ACC112 (cell line): ENCODE data around the gene EMP3.
"Not testable (repeated sequence)": the region's sequence is repeated elsewhere in the genome, so short reads cannot be mapped to it uniquely, and the experiment has no call there.

Experiments
- H2AFZ ChIP-seq: fragments of 200-600 bp; sonication (generic); one replicate; pipeline ENCODE4 v1.6.0; 2017; ENCODE audit warnings: antibody characterized with exemption, low read length; ENCODE audit not compliant: unreplicated experiment
- H3K27ac ChIP-seq: fragments of 200-600 bp; sonication (generic); 2 replicates; pipeline ENCODE4 v1.5.1; 2014; ENCODE audit warnings: low read depth, mild to moderate bottlenecking, antibody characterized with exemption, low read length, moderate library complexity
- H3K27me3 ChIP-seq: fragments of 200-600 bp; sonication (generic); 2 replicates; pipeline ENCODE4 v1.6.1; 2014; ENCODE audit warnings: mild to moderate bottlenecking, antibody characterized with exemption, low read length, moderate library complexity, mixed read lengths; ENCODE audit not compliant: insufficient read depth
- H3K36me3 ChIP-seq: fragments of 200-600 bp; sonication (generic); 2 replicates; pipeline ENCODE4 v1.6.1; 2016; ENCODE audit warnings: mild to moderate bottlenecking, antibody characterized with exemption, low read length, moderate library complexity, mixed read lengths; ENCODE audit not compliant: insufficient read depth
- H3K4me1 ChIP-seq: fragments of 200-600 bp; sonication (generic); one replicate; pipeline ENCODE4 v1.6.1; 2016; ENCODE audit warnings: low read length, mixed read lengths; ENCODE audit not compliant: insufficient read depth, unreplicated experiment, control insufficient read depth
- H3K4me3 ChIP-seq: fragments of 200-600 bp; sonication (generic); 2 replicates; pipeline ENCODE4 v1.5.1; 2014; ENCODE audit warnings: mild to moderate bottlenecking, low read depth, low read length
- H3K79me2 ChIP-seq: fragments of 200-600 bp; sonication (generic); one replicate; pipeline ENCODE4 v1.6.0; 2016; ENCODE audit warnings: low read length; ENCODE audit not compliant: control insufficient read depth, unreplicated experiment, insufficient read depth

EMP3 gene

GRCh38 chr19:48315712-48316111, 9.6 kb upstream of the EMP3 start:
- Histone ChIP-seq H2AFZ (no peak overlapping the region), H3K4me3 (no peak overlapping the region), H3K27ac (no peak overlapping the region), H3K36me3 (no peaks in the 10 kb centered on the region), H3K4me1 (peaks cover 3% of the 10 kb centered on the region), H3K27me3 (no peaks in the 10 kb centered on the region), H3K79me2 (no peaks in the 10 kb centered on the region)

DNA sequence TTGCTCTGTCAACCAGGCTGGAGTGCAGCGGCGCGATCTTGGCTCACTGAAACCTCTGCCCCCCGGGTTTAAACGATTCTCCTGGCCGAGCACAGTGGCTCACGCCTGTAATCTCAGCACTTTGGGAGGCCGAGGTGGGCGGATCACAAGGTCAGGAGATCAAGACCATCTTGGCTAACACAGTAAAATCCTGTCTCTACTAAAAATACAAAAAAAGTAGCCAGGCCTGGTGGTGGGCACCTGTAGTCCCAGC, 7.7 kb upstream of the EMP3 start:
- not testable (repeated sequence) for H3K4me3 ChIP-seq, H3K36me3 ChIP-seq, H3K27ac ChIP-seq, H3K79me2 ChIP-seq, H3K4me1 ChIP-seq, H2AFZ ChIP-seq, H3K27me3 ChIP-seq

GRCh38 chr19:48318286-48318987, 6.9 kb upstream of the EMP3 start:
- Histone ChIP-seq H3K4me1 (peaks cover 13% of the 10 kb centered on the region), H3K79me2 (no peaks in the 10 kb centered on the region), H3K4me3 (no peak overlapping the region), H3K27me3 (no peaks in the 10 kb centered on the region), H2AFZ (no peak overlapping the region), H3K36me3 (no peaks in the 10 kb centered on the region), H3K27ac (no peak overlapping the region)

DNA sequence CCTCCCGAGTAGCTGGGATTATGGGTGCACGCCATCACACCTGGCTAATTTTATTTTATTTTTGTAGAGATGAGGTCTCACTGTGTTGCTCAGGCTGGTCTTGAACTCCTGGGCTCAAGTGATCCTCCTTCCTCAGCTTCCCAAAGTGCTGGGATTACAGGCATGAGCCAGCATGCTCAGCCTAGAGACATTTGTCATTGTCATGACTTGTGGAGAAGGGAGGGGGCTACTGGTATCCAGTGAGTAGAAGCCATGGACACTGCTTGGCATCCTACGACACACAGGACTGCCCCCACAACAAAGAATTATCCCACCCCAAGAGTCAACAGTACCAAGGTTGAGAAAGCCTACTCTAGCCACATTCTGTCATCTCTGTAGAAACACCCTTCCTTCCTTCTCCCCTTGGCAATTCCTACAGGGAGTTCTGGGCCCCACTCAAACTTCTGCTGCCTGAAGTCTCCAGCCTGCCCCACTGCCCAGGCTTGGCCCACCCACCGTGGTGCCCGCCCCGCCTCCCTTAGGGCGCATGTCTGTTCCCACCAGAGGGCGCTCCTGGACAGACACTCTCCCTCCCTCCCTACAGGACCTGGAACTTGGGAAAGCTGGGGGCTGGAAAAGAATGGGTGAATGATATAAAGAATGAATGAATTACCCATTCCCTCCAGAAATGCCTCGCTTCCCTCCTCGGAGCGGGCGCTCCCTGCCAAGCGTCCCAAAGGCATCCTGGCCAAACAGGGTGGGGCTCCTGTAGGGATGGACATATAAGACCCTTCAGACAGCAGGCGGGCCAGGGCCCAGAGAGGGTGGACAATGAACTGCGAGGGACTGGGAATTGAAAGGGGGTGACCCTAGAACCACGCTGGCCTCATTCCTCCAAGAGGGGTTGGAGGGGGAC, 5.5 kb upstream of the EMP3 start:
- Histone ChIP-seq H3K27ac (no peak overlapping the region), H2AFZ (peak overlapping the region; percentile 42), H3K4me3 (no peak overlapping the region), H3K79me2 (no peaks in the 10 kb centered on the region), H3K4me1 (peaks cover 19% of the 10 kb centered on the region), H3K36me3 (no peaks in the 10 kb centered on the region), H3K27me3 (no peaks in the 10 kb centered on the region)

GRCh38 chr19:48321372-48321621, 4.1 kb upstream of the EMP3 start:
- H3K27ac ChIP-seq, result peak overlapping the region; percentile 91
- H2AFZ ChIP-seq, result peak overlapping the region; percentile 50
- peaks cover 21% of the 10 kb centered on the region for H3K4me1 ChIP-seq

GRCh38 chr19:48321622-48322591, 3.4 kb upstream of the EMP3 start:
- Histone ChIP-seq H3K4me1 (peaks cover 21% of the 10 kb centered on the region), H2AFZ (peak overlapping the region; percentile 50), H3K36me3 (no peaks in the 10 kb centered on the region), H3K27me3 (no peaks in the 10 kb centered on the region), H3K27ac (peak overlapping the region; percentile 98), H3K4me3 (peak overlapping the region; percentile 91), H3K79me2 (peaks cover 14% of the 10 kb centered on the region)

More at GRCh38 chr19:48321372-48321621, 4.1 kb upstream of the EMP3 start:
- Histone ChIP-seq H3K36me3 (no peaks in the 10 kb centered on the region), H3K4me3 (peak overlapping the region; percentile 91), H3K27me3 (no peaks in the 10 kb centered on the region), H3K79me2 (peaks cover 9% of the 10 kb centered on the region)

DNA sequence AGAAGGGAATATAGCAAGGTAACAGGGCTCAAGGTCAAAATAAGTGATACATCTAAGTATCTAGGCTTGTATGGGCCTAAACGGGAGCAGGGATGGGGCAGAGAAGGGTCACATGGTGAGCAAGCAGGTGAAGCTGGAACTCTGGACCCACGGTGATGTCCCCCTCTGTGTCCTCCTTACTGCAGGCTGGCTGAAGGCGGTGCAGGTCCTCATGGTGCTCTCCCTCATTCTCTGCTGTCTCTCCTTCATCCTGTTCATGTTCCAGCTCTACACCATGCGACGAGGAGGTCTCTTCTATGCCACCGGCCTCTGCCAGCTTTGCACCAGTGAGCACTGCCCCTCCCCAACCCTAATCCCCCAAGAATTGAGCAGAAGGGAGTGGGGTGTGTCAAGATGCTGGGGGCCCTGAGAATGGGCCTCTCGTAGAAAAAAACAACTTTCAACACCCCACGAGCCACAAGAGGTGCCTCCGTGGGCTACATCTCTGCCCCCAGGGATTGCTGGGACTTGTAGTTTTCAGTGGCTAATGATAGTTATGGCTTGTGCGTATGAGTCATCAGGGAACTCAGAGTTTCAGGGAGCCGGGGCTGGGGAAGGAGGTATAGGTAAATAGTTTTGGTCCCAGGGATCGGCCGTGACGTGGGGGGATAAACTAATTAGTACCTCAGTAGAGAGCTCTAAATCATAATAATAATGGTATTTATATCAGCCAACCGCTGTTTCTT, 4.0 kb downstream of the EMP3 start:
- Histone ChIP-seq H3K27me3 (no peaks in the 10 kb centered on the region), H3K79me2 (peaks cover 36% of the 10 kb centered on the region), H2AFZ (no peak overlapping the region), H3K36me3 (peaks cover 14% of the 10 kb centered on the region; the same call in 1 of the 2 replicates), H3K4me1 (peaks cover 6% of the 10 kb centered on the region), H3K4me3 (no peak overlapping the region), H3K27ac (no peak overlapping the region)

GRCh38 chr19:48330012-48330681, 4.8 kb downstream of the EMP3 start:
- Histone ChIP-seq H3K27me3 (no peaks in the 10 kb centered on the region), H3K36me3 (peaks cover 14% of the 10 kb centered on the region; the same call in 1 of the 2 replicates), H2AFZ (no peak overlapping the region), H3K27ac (no peak overlapping the region), H3K79me2 (peaks cover 36% of the 10 kb centered on the region), H3K4me1 (no peaks in the 10 kb centered on the region), H3K4me3 (no peak overlapping the region)

DNA sequence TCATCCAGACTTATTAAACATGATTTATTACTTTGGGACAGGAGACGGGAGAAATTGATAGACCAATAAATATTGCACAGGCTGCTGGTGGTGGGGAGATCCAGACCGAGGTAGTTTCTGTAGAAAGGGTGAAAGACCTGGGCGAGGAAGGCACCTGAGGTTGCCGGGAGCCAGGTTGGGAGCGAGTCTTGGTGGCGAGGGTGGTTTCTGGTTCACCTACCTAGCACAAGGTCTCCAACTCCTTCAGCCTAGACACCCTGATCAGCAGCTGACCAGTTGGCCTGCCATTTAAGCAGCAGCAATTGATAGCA, 7.0 kb downstream of the EMP3 start:
- no peak overlapping the region for H3K4me3 ChIP-seq
- no peak overlapping the region for H2AFZ ChIP-seq
- H3K27ac ChIP-seq, result no peak overlapping the region
- peaks cover 19% of the 10 kb centered on the region for H3K79me2 ChIP-seq
- no peaks in the 10 kb centered on the region for H3K4me1 ChIP-seq
- peaks cover 14% of the 10 kb centered on the region; the same call in 1 of the 2 replicates for H3K36me3 ChIP-seq
- H3K27me3 ChIP-seq, result no peaks in the 10 kb centered on the region
